K562 (cell line): ENCODE data around the gene ZNF133. TPM values are rescaled to one million over a fixed set of nuclear protein-coding genes. Genes with fewer than 3 reads are reported as not detected.

Experiments
- CBFA2T3 ChIP-seq: fragments of 450-650 bp; IDR thresholded peaks from 2 replicates; pipeline ENCODE4 v1.6.1; 2017
- CREM ChIP-seq: IDR thresholded peaks from 2 replicates; pipeline ENCODE4 v1.6.1; 2014; ENCODE audit warnings: antibody characterized with exemption, low read depth
- DPF2 ChIP-seq: fragments of 450-650 bp; IDR thresholded peaks from 2 replicates; pipeline ENCODE4 v1.6.1; 2016
- FOXM1 ChIP-seq, 2 experiments: fragments of 450-650 bp in 1 of 2; sonication (generic) in 1 of 2; formaldehyde crosslinking in 1 of 2; IDR thresholded peaks; 2 replicates each; pipeline versions ENCODE4 v1.6.1 to v1.9.0; 2017 to 2022; ENCODE audit warnings: low read depth in 2 of 2, mild to moderate bottlenecking in 2 of 2, missing genetic modification reagents in 1 of 2, moderate library complexity in 1 of 2
- GATA2 ChIP-seq: sonication (generic); formaldehyde crosslinking; IDR thresholded peaks from 2 replicates; pipeline ENCODE4 v1.4.0; 2020; ENCODE audit warnings: mild to moderate bottlenecking, missing genetic modification reagents
- KLF16 ChIP-seq: IDR thresholded peaks from 2 replicates; pipeline ENCODE4 v1.6.1; 2016; ENCODE audit warnings: antibody characterized with exemption
- MEIS2 ChIP-seq: fragments of 450-650 bp; IDR thresholded peaks from 2 replicates; pipeline ENCODE4 v1.6.1; 2014; ENCODE audit warnings: mild to moderate bottlenecking; ENCODE audit not compliant: partially characterized antibody
- NCOR1 ChIP-seq: fragments of 450-650 bp; IDR thresholded peaks from 2 replicates; pipeline ENCODE4 v1.6.1; 2016; ENCODE audit warnings: mild to moderate bottlenecking, moderate library complexity
- NFIC ChIP-seq: fragments of 450-650 bp; IDR thresholded peaks from 2 replicates; pipeline ENCODE4 v1.6.1; 2017; ENCODE audit warnings: mild to moderate bottlenecking, inconsistent platforms
- PKNOX1 ChIP-seq: fragments of 450-650 bp; IDR thresholded peaks from 2 replicates; pipeline ENCODE4 v1.6.1; 2016
- SMARCA4 ChIP-seq: fragments of 450-650 bp; IDR thresholded peaks from 2 replicates; pipeline ENCODE4 v1.6.1; 2016
- STAT5A ChIP-seq: IDR thresholded peaks from 2 replicates; pipeline ENCODE4 v1.6.1; 2012; ENCODE audit warnings: low read length, inconsistent platforms, borderline replicate concordance
- TAF1 ChIP-seq: IDR thresholded peaks from 2 replicates; pipeline ENCODE4 v1.6.1; 2011; ENCODE audit warnings: mild to moderate bottlenecking, low read length, moderate library complexity; ENCODE audit not compliant: insufficient read depth, control insufficient read depth, severe bottlenecking; ENCODE audit errors: extremely low read depth
- TAL1 ChIP-seq: fragments of 450-650 bp; IDR thresholded peaks from 2 replicates; pipeline ENCODE4 v1.6.1; 2016; ENCODE audit warnings: mild to moderate bottlenecking
- TEAD4 ChIP-seq, 2 experiments: sonication (generic) in 1 of 2; formaldehyde crosslinking in 1 of 2; IDR thresholded peaks; 2 replicates each; pipeline versions ENCODE4 v1.6.1 to v1.8.0; 2012 to 2022; ENCODE audit warnings: borderline replicate concordance in 1 of 2, inconsistent platforms in 1 of 2, low read length in 1 of 2, mild to moderate bottlenecking in 1 of 2, missing genetic modification reagents in 1 of 2
- TRIM25 ChIP-seq: fragments of 450-650 bp; IDR thresholded peaks from 2 replicates; pipeline ENCODE4 v1.7.0; 2016; ENCODE audit warnings: borderline replicate concordance
- ZFP36 ChIP-seq: fragments of 150-350 bp; IDR thresholded peaks from 2 replicates; pipeline ENCODE4 v1.6.1; 2018; ENCODE audit warnings: low read length, low read depth; ENCODE audit not compliant: partially characterized antibody
- ZNF175 ChIP-seq: fragments of 200-800 bp; sonication (Bioruptor generic); IDR thresholded peaks from 2 replicates; pipeline ENCODE4 v1.6.1; 2016; ENCODE audit warnings: low read depth, mild to moderate bottlenecking, missing genetic modification characterization, missing compliant biosample characterization
- ZNF253 ChIP-seq: fragments of 250-450 bp; sonication (Bioruptor Pico); conservative IDR thresholded peaks from 2 replicates; pipeline ENCODE4 v1.6.1; 2021; ENCODE audit warnings: mild to moderate bottlenecking
- ZNF41 ChIP-seq: fragments of 250-450 bp; sonication (Bioruptor Pico); conservative IDR thresholded peaks from 2 replicates; pipeline ENCODE4 v1.4.0; 2020; ENCODE audit warnings: mild to moderate bottlenecking
- polyA plus RNA-seq, 8 experiments: library from polyadenylated mRNA; depleted of rRNA in 4 of 8; stranded (reverse) in 5 of 8; unstranded in 3 of 8; fragments of >200 nt; fragmentation: Nextera tagmentation in 2 of 8; fragmentation: Illumina TruSeq in 1 of 8; extraction: Ambion mirVana in 2 of 8; extraction: Trizol in 1 of 8; gene quantifications; 2 replicates each; pipeline versions ENCODE4 v1.2.1 to v1.2.3, GENCODE V29; 2011 to 2014; ENCODE audit warnings: inconsistent platforms in 1 of 8, missing spikeins in 1 of 8
- total RNA-seq, 7 experiments: library from RNA; depleted of rRNA in 6 of 7; stranded (reverse); fragments of >200 nt in 6 of 7; fragmentation: Illumina TruSeq in 2 of 7; extraction: Trizol in 2 of 7; gene quantifications; 2 replicates each; pipeline versions ENCODE4 v1.2.1 to v1.2.3, GENCODE V29; 2011 to 2021; ENCODE audit warnings: low replicate concordance in 1 of 7
- TF ChIP-seq, protein P1 (sequence below), 2 experiments: IDR thresholded peaks in 1 of 2; conservative IDR thresholded peaks in 1 of 2; 2 replicates each; pipeline ENCODE4 v1.6.1; 2016; ENCODE audit warnings: low read depth in 2 of 2, mild to moderate bottlenecking in 1 of 2, missing compliant biosample characterization in 1 of 2, missing genetic modification characterization in 1 of 2, moderate library complexity in 1 of 2
- TF ChIP-seq, protein P2 (sequence below), 2 experiments: fragments of 450-650 bp; IDR thresholded peaks; 2 replicates each; pipeline ENCODE4 v1.6.1; 2016

ZNF133 gene
- total and polyA plus RNA-seq, 9 of the 15 experiments (the other 6 are each of a cell fraction or from before 2014, with no cell fraction given): 1.1 to 6.5 (median 3.8) TPM

- no peak for TF ChIP-seq TRIM25
- no peak for TF ChIP-seq ZNF253 (CRISPR knock-in tag)
- TF ChIP-seq, protein P1, sequence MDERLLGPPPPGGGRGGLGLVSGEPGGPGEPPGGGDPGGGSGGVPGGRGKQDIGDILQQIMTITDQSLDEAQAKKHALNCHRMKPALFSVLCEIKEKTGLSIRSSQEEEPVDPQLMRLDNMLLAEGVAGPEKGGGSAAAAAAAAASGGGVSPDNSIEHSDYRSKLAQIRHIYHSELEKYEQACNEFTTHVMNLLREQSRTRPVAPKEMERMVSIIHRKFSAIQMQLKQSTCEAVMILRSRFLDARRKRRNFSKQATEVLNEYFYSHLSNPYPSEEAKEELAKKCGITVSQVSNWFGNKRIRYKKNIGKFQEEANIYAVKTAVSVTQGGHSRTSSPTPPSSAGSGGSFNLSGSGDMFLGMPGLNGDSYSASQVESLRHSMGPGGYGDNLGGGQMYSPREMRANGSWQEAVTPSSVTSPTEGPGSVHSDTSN (CRISPR knock-in tag; IDR thresholded peaks at IDR 0.05; ENCODE audit: low read depth): no peak; the same call in 1 of the 2 replicates
- TF ChIP-seq, protein P1 (tag; conservative IDR thresholded peaks at IDR 0.05; ENCODE audit: low read depth): peak; percentile 60
- 0 out of 2 replicates have a peak, but pooled peaks have one; percentile 25 for TF ChIP-seq FOXM1 (IDR thresholded peaks at IDR 0.05; ENCODE audit: low read depth)
- TF ChIP-seq FOXM1 (CRISPR knock-in tag; IDR thresholded peaks at IDR 0.05; ENCODE audit: low read depth): no peak
- TF ChIP-seq CBFA2T3: peak; percentile 92
- peak; percentile 80 for TF ChIP-seq DPF2
- TF ChIP-seq CREM: 0 out of 2 replicates have a peak, but pooled peaks have one; percentile 30
- TF ChIP-seq TAF1: no peak
- no peak for TF ChIP-seq ZNF41 (CRISPR knock-in tag)
- TF ChIP-seq NFIC: peak; percentile 41; the same call in 1 of the 2 replicates
- no peak for TF ChIP-seq ZFP36
- TF ChIP-seq ZNF175 (CRISPR knock-in tag): no peak
- TF ChIP-seq, protein P2, sequence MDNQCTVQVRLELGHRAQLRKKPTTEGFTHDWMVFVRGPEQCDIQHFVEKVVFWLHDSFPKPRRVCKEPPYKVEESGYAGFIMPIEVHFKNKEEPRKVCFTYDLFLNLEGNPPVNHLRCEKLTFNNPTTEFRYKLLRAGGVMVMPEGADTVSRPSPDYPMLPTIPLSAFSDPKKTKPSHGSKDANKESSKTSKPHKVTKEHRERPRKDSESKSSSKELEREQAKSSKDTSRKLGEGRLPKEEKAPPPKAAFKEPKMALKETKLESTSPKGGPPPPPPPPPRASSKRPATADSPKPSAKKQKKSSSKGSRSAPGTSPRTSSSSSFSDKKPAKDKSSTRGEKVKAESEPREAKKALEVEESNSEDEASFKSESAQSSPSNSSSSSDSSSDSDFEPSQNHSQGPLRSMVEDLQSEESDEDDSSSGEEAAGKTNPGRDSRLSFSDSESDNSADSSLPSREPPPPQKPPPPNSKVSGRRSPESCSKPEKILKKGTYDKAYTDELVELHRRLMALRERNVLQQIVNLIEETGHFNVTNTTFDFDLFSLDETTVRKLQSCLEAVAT (IDR thresholded peaks at IDR 0.05): peak in 1 of 2 experiments; percentile 70; a peak in 2 of 4 replicates
- peak; percentile 66 for TF ChIP-seq SMARCA4
- peak; percentile 61; the same call in 1 of the 2 replicates for TF ChIP-seq KLF16
- peak; percentile 70 for TF ChIP-seq NCOR1
- TF ChIP-seq GATA2: peak; percentile 79
- TF ChIP-seq TAL1: peak; percentile 85
- peak; percentile 58; the same call in 1 of the 2 replicates for TF ChIP-seq STAT5A
- peak; percentile 92 for TF ChIP-seq PKNOX1
- TF ChIP-seq MEIS2: peak; percentile 84
- TF ChIP-seq TEAD4 (IDR thresholded peaks at IDR 0.05; ENCODE audit: low read length): peak; percentile 92
- TF ChIP-seq TEAD4 (CRISPR knock-in tag; IDR thresholded peaks at IDR 0.05; ENCODE audit: borderline replicate concordance): no peak
Observed at GRCh38 chr20:18256440-18257090, 31.8 kb upstream of the ZNF133 start (continued).
